Stimulated activated CD4-positive, alpha-beta T cell treated with anti-CD3 and anti-CD28 coated beads, Interleukin-1b, Interleukin-23, amount 100 ng/mL, for 1 hour (primary cell): ENCODE data around the gene ZNRF2.

ENCODE experiments used
- DNase-seq, 2 donors: peaks; one replicate each; pipeline ENCODE4 v3.0.0-alpha.2; 2020; ENCODE audit warnings: low read depth in 2 of 2

ZNRF2 gene

DNA sequence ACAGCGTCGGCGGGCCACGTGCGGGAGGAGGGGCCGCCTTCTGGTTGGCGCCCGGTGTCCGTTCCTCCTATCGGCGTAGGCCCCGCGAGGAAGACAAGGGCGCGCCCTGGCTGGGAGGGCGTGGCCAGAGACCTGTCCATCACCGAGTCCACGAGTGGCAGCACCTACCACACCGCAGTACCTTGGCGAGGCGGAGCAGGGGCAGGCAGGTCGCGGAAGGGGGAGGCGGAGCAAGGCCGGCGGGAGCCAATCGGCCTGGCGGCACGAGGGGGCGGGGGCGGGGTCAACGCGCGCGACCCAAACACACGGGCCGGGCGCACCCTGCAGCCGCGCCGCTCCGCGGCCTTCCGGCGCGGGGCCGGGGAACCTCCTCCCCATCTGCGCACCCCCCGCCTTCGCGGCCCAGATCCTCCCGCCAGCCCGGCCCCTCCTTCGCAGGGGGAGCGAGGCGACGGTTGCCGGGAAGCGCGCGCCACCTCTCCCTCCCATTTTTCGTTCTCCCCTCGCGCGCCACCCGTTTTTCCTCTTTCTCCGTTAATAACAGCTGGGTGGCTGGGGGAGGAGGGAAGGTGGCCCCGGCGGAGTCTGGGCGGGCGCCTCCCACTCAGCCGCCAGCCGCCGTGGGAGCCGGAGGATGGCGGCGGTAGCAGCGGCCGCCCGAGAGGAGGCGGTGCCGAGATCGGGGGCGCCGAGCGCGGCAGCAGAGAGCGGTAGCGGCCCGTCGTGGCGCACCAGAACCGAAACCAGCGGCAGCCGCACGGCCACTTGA, at the start of gene ZNRF2:
Gene ZNRF2, plus strand, starts transcription at position 300 of the 769 bp plus-strand sequence. CDS start 761 bp downstream, outside the sequence.
- peak; percentile 94 to 98 for DNase-seq

GRCh38 chr7:30237271-30237695, 47.1 kb upstream of the ZNRF2 start:
- no peak for DNase-seq

GRCh38 chr7:30238721-30239441, 45.5 kb upstream of the ZNRF2 start:
- DNase-seq, result no peak

GRCh38 chr7:30240106-30240800, 44.1 kb upstream of the ZNRF2 start:
- DNase-seq, result no peak

DNA sequence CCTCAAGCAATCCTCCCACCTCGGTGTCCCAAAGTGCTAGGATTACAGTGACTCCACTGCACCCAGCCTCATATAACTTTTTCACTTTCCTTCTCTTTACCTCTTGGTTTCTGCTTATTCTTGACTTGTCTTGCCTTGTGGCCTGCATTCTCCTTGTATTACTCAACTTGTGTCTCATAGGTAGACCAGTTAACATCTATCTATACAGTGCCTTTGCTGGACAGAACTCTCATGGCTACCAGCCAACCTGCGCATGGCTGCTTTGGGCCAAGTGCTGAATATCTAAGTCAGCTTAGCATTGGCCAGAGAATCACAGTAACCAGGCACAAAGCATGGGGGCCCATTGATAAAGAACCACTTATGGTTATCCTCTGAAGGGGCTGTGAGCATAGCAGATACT, 42.6 kb upstream of the ZNRF2 start:
- DNase-seq, result no peak

- no peak for DNase-seq
Measured at GRCh38 chr7:30244340-30244739, 40.1 kb upstream of the ZNRF2 start.

- no peak for DNase-seq
Measured at GRCh38 chr7:30245913-30246312, 38.5 kb upstream of the ZNRF2 start.

- DNase-seq, result no peak
Measured at GRCh38 chr7:30246392-30246791, 38.0 kb upstream of the ZNRF2 start.

GRCh38 chr7:30247541-30248401, 36.6 kb upstream of the ZNRF2 start:
- no peak for DNase-seq

- no peak for DNase-seq
Measured at GRCh38 chr7:30249316-30249715, 35.1 kb upstream of the ZNRF2 start.

- DNase-seq, result no peak
Measured at GRCh38 chr7:30249986-30250774, 34.2 kb upstream of the ZNRF2 start.

DNA sequence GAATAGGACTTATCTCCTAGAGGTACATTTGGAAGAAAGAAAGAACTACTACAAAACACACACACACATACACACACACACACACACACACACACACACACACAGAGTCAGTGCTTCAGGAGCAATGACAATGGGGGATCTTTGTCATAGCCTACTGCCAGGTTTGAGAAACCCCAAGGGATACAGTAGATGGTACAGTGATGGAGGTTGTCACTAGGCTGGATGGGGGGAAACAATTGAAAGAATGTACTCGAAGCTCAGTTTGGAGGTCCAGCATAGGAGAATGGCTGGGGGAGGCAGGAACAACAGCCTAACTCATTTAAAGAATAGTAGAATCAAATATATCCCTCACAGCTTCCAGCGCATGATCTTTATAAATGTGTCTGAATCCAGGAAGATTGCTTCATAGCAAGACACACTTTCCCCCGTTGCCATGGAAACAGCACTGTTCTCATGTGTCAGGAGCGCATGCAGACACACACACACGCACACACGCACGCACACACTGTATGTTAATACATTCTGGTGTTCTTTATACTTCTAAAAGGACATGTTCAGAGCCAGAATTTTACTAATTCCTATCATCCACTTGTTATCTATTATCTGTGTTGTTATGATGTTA, 32.6 kb upstream of the ZNRF2 start:
- no peak for DNase-seq

DNA sequence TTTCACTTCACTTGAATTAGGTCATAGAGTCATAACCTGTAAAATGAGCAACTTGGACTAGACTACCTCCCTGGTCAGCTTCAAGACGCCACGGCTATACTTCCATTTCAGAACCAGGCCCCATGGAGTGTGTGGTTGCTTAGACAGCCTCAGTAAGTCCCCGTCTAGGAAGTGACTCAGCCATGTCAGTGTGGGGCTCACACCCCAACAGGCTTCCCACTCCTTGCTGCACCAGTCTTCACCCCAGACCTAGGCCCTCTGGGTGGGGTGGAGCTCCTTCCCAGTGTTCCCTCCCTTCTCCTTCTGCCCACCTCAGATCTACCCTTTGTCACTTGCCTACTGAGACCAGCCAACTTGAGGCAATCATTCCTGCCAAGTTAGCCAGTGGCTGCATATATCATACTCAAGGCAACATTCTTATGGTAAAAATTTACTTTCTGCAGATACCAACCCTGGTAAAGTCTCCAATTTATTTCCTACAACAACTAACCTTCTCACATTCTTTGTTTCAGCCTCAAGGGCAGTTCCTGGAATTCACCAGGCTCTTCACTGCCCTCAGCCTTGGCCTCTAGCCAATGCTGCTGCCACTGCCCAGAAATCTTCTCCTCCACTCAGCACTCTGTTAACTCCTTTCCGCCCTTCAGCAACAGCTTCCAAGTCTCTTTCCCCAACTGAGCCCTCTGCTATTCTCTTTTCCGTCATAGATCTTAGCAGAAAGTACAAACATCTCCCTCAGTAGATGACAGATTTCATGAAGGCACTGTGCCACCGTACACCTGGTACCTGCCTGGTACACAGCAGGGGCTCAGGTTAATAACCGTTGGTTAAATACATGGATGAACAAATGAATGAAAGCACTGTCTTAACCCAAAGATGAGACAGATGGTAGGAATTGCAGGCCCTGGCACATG, 31.3 kb upstream of the ZNRF2 start:
- no peak for DNase-seq

- DNase-seq, result no peak
Measured at GRCh38 chr7:30253796-30254165, 30.6 kb upstream of the ZNRF2 start.

- DNase-seq, result no peak
Measured at GRCh38 chr7:30254248-30254647, 30.1 kb upstream of the ZNRF2 start.

DNA sequence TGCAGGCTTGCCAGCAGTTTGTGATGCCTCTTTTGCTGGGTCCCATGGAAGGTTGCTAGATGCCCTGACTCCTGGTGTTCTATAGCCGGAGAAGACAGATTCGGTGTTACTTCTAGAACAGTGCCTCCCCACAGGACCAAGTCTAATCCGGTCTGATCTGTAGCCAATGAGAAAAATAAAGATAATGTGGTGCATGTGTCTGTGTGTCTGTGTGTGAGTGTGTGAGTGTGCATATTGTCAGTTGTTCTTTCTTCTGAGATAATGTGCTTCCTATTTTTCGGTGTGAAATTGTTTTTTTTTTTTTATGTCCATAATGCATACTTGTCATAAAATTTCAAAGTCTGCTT, 29.7 kb upstream of the ZNRF2 start:
- no peak for DNase-seq

DNA sequence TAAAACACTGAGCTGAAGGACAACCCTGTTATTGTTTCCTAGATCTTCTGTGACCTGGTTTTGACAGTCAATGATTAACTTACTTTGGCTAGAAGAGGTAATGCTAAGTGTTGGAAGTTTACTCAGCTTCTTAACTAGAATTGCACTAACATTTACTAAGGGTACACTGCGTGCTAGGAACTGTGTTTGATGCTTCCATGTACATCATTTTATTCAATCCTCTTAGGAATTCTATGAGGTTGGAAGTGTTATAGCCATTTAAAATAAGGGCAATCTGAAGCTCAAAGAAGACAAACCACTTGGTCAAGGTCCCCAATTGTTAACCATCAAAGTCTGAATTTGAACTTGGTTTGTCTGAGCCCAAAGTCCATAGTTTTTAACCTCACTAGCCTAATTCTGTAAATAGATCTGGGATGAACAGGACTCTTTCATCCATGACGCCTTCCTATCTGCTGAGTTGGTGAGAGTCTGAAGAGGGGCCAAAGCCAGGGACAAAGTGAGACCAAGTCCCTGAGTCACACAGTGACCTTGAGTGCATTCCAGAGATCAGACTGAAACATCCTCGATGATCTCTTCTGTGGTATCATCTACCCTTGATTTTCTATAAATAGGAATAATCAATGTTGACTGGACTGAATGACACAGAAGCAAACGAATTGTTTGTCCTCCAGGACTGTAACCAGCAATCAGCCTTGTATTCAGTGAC, 29.2 kb upstream of the ZNRF2 start:
- no peak for DNase-seq

DNA sequence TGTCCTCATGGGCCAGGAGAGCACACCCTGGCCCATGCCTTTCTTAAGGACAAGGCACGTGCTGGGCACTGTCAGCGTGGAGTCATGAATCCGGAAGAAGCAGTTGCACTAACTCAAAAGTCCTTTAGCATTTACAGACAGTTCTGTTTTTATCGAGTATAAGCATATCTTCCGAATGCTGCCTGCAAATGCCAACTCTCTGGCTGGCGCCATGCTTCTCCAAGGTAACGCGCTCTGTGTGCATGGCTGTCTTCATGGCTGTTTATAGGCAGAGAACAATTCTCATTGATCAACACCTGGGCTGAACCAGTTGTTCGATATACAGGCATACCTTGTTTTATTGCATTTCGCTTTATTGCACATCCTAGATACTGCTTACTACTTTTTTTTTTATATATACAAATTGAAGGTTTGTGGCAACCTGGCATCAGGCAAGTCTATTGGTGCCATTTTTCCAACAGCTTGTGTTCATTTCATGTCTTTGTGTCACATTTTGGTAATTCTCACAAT, 28.0 kb upstream of the ZNRF2 start:
- DNase-seq, result no peak
